GM12878 (cell line): ENCODE measurements around the gene SEC31B. TPM values are rescaled to one million over a fixed set of nuclear protein-coding genes. Genes with fewer than 3 reads are reported as not detected.

Experiments used
- ATAC-seq: fragments of 200-7000 bp; cut with Tn5 transposase; 3 replicates; pipeline ENCODE4 v1.9.1; 2020; ENCODE audit warnings: mild to moderate bottlenecking, moderate library complexity
- BruUV-seq: library from RNA; stranded (reverse); fragments of 400-500 nt; replicated peaks from 2 replicates; lab custom pipeline; 2021; lab: Mats Ljungman, UMichigan
- CTCF ChIA-PET: fragments of 300-600 bp; sonication (Branson Sonifier 250); formaldehyde crosslinking; extraction: SDS; loops from one replicate; lab custom pipeline; 2021; ENCODE audit warnings: inconsistent platforms; lab: Yijun Ruan, JAX
- POLR2A ChIA-PET: fragments of 350-600 bp; formaldehyde crosslinking; extraction: SDS; loops from one replicate; lab custom pipeline; 2021; ENCODE audit warnings: inconsistent platforms; lab: Charles Lee
- RAD21 ChIA-PET: fragments of 300-600 bp; sonication (Branson Sonifier 250); formaldehyde crosslinking; loops from one replicate; lab custom pipeline; 2023; ENCODE audit warnings: antibody characterized with exemption; ENCODE audit not compliant: unreplicated experiment; lab: Charles Lee
- SMC1A ChIA-PET: fragments of 300-600 bp; sonication (Branson Sonifier 250); formaldehyde crosslinking; loops from one replicate; lab custom pipeline; 2023; ENCODE audit not compliant: unreplicated experiment, uncharacterized antibody; lab: Charles Lee
- DNase-seq: peaks from one replicate; pipeline ENCODE4 v3.0.0-alpha.2; 2011; ENCODE audit warnings: low read depth, low spot score
- FAIRE-seq: peaks from 3 replicates; lab custom pipeline; 2011; peaks lifted over from hg19 to GRCh38; lab: Jason Lieb, UNC
- H2AFZ ChIP-seq: 2 replicates; pipeline ENCODE4 v1.6.0; 2011; ENCODE audit warnings: low read depth, low read length, control low read depth; ENCODE audit not compliant: control insufficient read depth
- H3K27ac ChIP-seq: 2 replicates; pipeline ENCODE4 v1.5.1; 2011; ENCODE audit warnings: control low read depth; ENCODE audit not compliant: control insufficient read depth, insufficient read depth
- H3K27me3 ChIP-seq, 2 experiments: replicated peaks in 1 of 2; 2 replicates each; pipeline versions ENCODE4 v1.6.0 to v1.6.1; 2011; ENCODE audit warnings: low read length in 1 of 2; ENCODE audit not compliant: control insufficient read depth in 2 of 2, insufficient read depth in 2 of 2
- H3K36me3 ChIP-seq, 2 experiments: 2 replicates each; pipeline ENCODE4 v1.5.1; 2011; ENCODE audit warnings: low read length in 1 of 2; ENCODE audit not compliant: control insufficient read depth in 2 of 2, insufficient read depth in 2 of 2
- H3K4me1 ChIP-seq: 2 replicates; pipeline ENCODE4 v1.6.1; 2011; ENCODE audit warnings: mild to moderate bottlenecking, low read length, moderate library complexity, mixed read lengths; ENCODE audit not compliant: control insufficient read depth, insufficient read depth
- H3K4me2 ChIP-seq: 2 replicates; pipeline ENCODE4 v1.6.0; 2011; ENCODE audit warnings: control low read depth; ENCODE audit not compliant: control insufficient read depth, insufficient read depth
- H3K4me3 ChIP-seq: fragments of 200-600 bp; sonication (generic); 2 replicates; pipeline ENCODE4 v1.5.1; 2016
- H3K79me2 ChIP-seq: 2 replicates; pipeline ENCODE4 v1.6.0; 2011; ENCODE audit warnings: low read length; ENCODE audit not compliant: control insufficient read depth, insufficient read depth
- H3K9ac ChIP-seq: 2 replicates; pipeline ENCODE4 v1.8.0; 2011; ENCODE audit warnings: low read length, control low read depth, mixed read lengths; ENCODE audit not compliant: control insufficient read depth, insufficient read depth
- H3K9me3 ChIP-seq: replicated peaks from 3 replicates; pipeline ENCODE4 v1.5.1; 2011; ENCODE audit warnings: mild to moderate bottlenecking, low read length; ENCODE audit not compliant: control insufficient read depth, insufficient read depth
- H4K20me1 ChIP-seq: 2 replicates; pipeline ENCODE4 v1.6.0; 2011; ENCODE audit not compliant: control insufficient read depth, insufficient read depth
- ATF2 ChIP-seq: IDR thresholded peaks from 2 replicates; pipeline ENCODE4 v1.6.1; 2012; ENCODE audit warnings: low read length, inconsistent platforms
- BRCA1 ChIP-seq: IDR thresholded peaks from 2 replicates; pipeline ENCODE4 v1.6.1; 2011; ENCODE audit warnings: low read depth, low read length, improper control_type of control experiment
- DPF2 ChIP-seq: fragments of 450-650 bp; IDR thresholded peaks from 2 replicates; pipeline ENCODE4 v1.6.1; 2017; ENCODE audit warnings: mild to moderate bottlenecking
- LARP7 ChIP-seq: fragments of 450-650 bp; IDR thresholded peaks from 2 replicates; pipeline ENCODE4 v1.6.1; 2017; ENCODE audit warnings: mild to moderate bottlenecking
- RAD21 ChIP-seq: IDR thresholded peaks from 2 replicates; pipeline ENCODE4 v1.6.1; 2011; ENCODE audit warnings: mild to moderate bottlenecking, low read depth, low read length, moderate library complexity; ENCODE audit not compliant: insufficient read depth
- RCOR1 ChIP-seq: conservative IDR thresholded peaks from 2 replicates; pipeline ENCODE4 v1.6.1; 2012; ENCODE audit warnings: low read depth, low read length, improper control_type of control experiment
- ZNF274 ChIP-seq: IDR thresholded peaks from one replicate; pipeline ENCODE4 v1.8.0; 2011; ENCODE audit not compliant: insufficient read length, insufficient read depth
- ZNF592 ChIP-seq: fragments of 450-650 bp; IDR thresholded peaks from 2 replicates; pipeline ENCODE4 v1.6.1; 2017; ENCODE audit warnings: mild to moderate bottlenecking, moderate library complexity
- ZNF622 ChIP-seq: fragments of 450-650 bp; IDR thresholded peaks from 2 replicates; pipeline ENCODE4 v1.6.1; 2017; ENCODE audit warnings: mild to moderate bottlenecking, inconsistent platforms
- WGBS: methylation state at CpG from one replicate; pipeline ENCODE4 v1.1.6; 2016; ENCODE audit warnings: low lambda C conversion rate; ENCODE audit not compliant: insufficient replicate concordance, insufficient coverage; ENCODE audit errors: missing lambda C conversion rate; 5-methylcytosine and 5-hydroxymethylcytosine counted together
- in situ Hi-C: fragments of 300-500 bp; cut with MboI; formaldehyde crosslinking; loops from 9 replicates; pipeline ENCODE4 v1.14.3; 2018; ENCODE audit warnings: mixed read lengths
- intact Hi-C: fragments of 100-400 bp; cut with micrococcal nuclease; formaldehyde crosslinking; loops from one replicate; pipeline ENCODE4 v1.14.2; 2022; ENCODE audit not compliant: unreplicated experiment
- polyA plus RNA-seq, 11 experiments: library from polyadenylated mRNA; depleted of rRNA in 4 of 11; unstranded in 6 of 11; stranded (reverse) in 5 of 11; fragments of >200 nt; fragmentation: Nextera tagmentation in 4 of 11; fragmentation: Illumina TruSeq in 1 of 11; extraction: Ambion mirVana in 4 of 11; extraction: Trizol in 1 of 11; gene quantifications; 1 replicate in 1 of 11; 2 replicates in 10 of 11; pipeline versions ENCODE4 v1.2.1 to v1.2.3, GENCODE V29; 2011 to 2016; ENCODE audit warnings: inconsistent platforms in 2 of 11, missing spikeins in 2 of 11, low read depth in 1 of 11
- total RNA-seq, 4 experiments: library from RNA; depleted of rRNA in 3 of 4; stranded (reverse); fragments of >200 nt in 3 of 4; fragmentation: Illumina TruSeq in 1 of 4; extraction: Trizol in 1 of 4; gene quantifications; 2 replicates each; pipeline versions ENCODE4 v1.2.1 to v1.2.3, GENCODE V29; 2013 to 2021
- TF ChIP-seq, protein P1 (sequence below): IDR thresholded peaks from 2 replicates; pipeline ENCODE4 v1.6.1; 2011; ENCODE audit warnings: borderline replicate concordance, low read depth, mild to moderate bottlenecking, moderate library complexity, low read length; ENCODE audit not compliant: insufficient read depth, poor library complexity, severe bottlenecking
- TF ChIP-seq, protein P2 (sequence below): fragments of 450-650 bp; IDR thresholded peaks from 2 replicates; pipeline ENCODE4 v1.6.1; 2017; ENCODE audit warnings: borderline replicate concordance

Gene SEC31B
- total and polyA plus RNA-seq, 10 of the 15 experiments (the other 5 are each of a cell fraction or from before 2014, with no cell fraction given) = 3.4 to 24.3 (median 9.9) TPM

DNA sequence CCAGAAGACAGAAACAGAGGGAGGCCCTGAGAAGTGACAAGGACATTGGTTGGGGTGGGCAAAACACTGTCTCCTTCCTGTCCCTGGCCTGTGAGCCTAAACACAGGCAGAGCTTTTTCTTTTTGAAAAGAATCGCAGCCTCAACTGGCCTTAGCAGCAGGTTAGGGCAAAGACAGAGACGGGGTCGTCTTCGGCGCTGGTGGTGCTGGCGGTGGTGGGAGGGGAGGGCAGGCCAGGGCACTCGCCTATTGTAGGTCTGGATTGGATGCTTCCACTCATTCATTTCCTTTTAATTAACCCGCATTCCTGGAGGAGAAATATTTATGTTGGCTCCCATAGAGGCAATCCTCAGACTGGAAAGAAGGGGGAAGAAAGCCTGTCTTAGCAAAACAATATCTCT is 34.3 kb downstream of the SEC31B start:
- WGBS = 92% methylated on average over 8 of the region's 8 CpGs
- SMC1A ChIA-PET = interaction anchor here (1.0 kb wide), 1 partner anchor 118 kb away, joined by 3 read pairs; no protein-coding TSS in a partner anchor
- FAIRE-seq = no peak

More for the DNA sequence above, 34.3 kb downstream of the SEC31B start:
- TF ChIP-seq ZNF592 (no peak), DPF2 (no peak), LARP7 (no peak), BRCA1 (no peak), ZNF622 (no peak), RAD21 (no peak), RCOR1 (no peak), ATF2 (no peak), ZNF274 (no peak)
- TF ChIP-seq, protein P1, sequence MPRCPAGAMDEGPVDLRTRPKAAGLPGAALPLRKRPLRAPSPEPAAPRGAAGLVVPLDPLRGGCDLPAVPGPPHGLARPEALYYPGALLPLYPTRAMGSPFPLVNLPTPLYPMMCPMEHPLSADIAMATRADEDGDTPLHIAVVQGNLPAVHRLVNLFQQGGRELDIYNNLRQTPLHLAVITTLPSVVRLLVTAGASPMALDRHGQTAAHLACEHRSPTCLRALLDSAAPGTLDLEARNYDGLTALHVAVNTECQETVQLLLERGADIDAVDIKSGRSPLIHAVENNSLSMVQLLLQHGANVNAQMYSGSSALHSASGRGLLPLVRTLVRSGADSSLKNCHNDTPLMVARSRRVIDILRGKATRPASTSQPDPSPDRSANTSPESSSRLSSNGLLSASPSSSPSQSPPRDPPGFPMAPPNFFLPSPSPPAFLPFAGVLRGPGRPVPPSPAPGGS = no peak
- TF ChIP-seq, protein P2, sequence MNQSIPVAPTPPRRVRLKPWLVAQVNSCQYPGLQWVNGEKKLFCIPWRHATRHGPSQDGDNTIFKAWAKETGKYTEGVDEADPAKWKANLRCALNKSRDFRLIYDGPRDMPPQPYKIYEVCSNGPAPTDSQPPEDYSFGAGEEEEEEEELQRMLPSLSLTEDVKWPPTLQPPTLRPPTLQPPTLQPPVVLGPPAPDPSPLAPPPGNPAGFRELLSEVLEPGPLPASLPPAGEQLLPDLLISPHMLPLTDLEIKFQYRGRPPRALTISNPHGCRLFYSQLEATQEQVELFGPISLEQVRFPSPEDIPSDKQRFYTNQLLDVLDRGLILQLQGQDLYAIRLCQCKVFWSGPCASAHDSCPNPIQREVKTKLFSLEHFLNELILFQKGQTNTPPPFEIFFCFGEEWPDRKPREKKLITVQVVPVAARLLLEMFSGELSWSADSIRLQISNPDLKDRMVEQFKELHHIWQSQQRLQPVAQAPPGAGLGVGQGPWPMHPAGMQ = no peak
- Histone ChIP-seq H3K79me2 (no peaks in the 10 kb centered on the region), H3K9me3 (no peaks in the 10 kb centered on the region), H3K4me1 (peaks cover 5% of the 10 kb centered on the region), H4K20me1 (peaks cover 2% of the 10 kb centered on the region; the same call in 1 of the 2 replicates), H3K27ac (no peak overlapping the region), H3K4me2 (no peak overlapping the region), H2AFZ (no peak overlapping the region), H3K4me3 (no peak overlapping the region), H3K36me3 (peaks cover 5 to 14% of the 10 kb centered on the region in 2 experiments; a peak in 3 of 4 replicates), H3K9ac (no peak overlapping the region), H3K27me3 (peaks cover 0 to 6% of the 10 kb centered on the region in 2 experiments; a peak in 1 of 4 replicates)
- intact Hi-C loops (no loop called here), in situ Hi-C loops (no loop called here)
- CTCF ChIA-PET = interaction anchor here (0.7 to 1.3 kb wide), 2 partner anchors 10 to 33 kb away, joined by 3 to 4 read pairs; no protein-coding TSS in a partner anchor
- no peak for ATAC-seq
- BruUV-seq = no TSS peak
- no peak for DNase-seq
- POLR2A ChIA-PET = no interaction called here
- RAD21 ChIA-PET = no interaction called here
